ENCODE data around the gene INO80C.
"Not testable (repeated sequence)": the region's sequence is repeated elsewhere in the genome, so short reads cannot be mapped to it uniquely, and the experiment has no call there.

Gene INO80C

DNA sequence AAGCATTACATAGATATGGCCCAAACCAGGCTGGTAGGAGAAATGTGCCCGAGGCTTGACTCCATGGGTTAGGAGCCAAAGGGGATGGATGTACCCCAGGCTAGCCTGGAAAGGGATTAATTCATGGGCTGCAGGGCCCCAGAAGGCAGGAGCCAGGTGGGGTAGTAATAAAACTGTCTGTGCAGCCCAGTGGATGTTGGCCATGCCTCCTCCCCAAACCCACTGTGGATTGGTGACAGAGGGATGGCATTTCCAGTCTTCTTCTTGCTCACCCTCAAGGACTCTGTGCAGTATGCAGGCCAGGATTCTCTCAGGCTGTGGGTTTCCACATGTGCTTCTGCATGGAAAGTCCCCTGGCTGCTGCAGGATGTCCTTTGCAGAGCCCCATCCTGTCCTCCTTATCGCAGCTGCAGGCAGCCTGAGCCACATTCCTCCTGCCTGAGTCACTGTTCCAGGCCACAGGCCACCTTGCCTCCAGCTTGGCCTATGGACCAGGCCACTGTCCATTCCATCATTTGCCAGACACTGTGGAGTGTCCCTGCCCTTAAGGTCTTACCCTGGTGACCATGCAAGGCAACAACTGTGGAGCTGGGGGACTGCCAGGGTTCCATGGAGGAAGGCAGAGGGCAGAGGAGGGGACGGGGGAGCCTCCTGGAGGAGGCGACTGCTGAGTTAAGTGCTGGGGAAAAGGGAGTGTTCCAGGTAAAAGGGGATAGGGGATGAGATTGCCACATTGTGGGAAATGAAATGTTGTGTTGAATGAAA is 38.9 kb downstream of the INO80C start:
- no peak for DNase-seq (ENCODE audit: low read depth)

DNA sequence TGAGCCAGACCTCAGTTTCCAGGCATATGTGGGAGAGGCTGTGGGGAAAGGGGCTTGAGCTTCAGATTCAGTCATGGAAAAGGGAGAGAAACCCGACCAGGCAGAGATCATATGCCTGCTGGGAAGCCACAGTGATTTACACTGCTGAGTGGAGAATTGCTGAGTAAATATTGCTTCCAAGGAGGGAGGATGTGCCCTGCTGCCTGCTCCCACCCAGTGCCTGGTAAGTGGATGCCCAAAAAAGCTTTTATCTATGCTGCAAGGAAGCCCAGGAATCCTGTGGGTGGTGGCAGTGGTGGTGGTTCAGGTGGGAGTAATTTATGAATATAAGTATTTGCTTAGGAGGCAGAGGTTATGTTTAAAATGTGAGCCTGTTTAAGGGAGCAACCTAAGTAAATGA is 39.5 kb downstream of the INO80C start:
- DNase-seq (ENCODE audit: low read depth): no peak

DNA sequence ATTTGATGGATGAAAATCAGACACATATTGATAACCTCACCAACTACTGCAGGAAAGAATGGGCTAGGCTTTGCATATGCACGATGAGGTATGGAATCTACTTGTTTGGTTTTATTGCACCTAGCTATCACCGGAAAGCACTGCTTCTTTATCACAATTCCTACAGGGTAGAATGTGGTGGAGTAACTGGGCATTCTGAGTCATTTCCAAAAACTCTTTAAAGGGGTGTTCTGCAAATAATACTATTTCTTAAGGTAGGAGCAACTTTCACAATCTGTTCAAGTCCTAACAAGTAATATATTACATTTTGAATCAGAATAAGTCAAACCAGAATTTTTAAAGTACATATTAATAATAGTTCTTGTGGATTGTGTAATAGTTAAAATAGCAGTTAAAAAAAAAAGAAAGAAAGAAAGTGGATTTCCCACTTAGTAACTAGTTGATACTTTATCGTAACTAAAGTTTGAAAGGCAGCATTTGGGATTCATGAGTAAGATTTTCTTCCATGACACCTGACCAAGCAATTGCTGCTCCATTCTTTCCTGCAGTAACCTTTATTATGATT is 40.5 kb downstream of the INO80C start:
- DNase-seq (ENCODE audit: low read depth): no peak

DNA sequence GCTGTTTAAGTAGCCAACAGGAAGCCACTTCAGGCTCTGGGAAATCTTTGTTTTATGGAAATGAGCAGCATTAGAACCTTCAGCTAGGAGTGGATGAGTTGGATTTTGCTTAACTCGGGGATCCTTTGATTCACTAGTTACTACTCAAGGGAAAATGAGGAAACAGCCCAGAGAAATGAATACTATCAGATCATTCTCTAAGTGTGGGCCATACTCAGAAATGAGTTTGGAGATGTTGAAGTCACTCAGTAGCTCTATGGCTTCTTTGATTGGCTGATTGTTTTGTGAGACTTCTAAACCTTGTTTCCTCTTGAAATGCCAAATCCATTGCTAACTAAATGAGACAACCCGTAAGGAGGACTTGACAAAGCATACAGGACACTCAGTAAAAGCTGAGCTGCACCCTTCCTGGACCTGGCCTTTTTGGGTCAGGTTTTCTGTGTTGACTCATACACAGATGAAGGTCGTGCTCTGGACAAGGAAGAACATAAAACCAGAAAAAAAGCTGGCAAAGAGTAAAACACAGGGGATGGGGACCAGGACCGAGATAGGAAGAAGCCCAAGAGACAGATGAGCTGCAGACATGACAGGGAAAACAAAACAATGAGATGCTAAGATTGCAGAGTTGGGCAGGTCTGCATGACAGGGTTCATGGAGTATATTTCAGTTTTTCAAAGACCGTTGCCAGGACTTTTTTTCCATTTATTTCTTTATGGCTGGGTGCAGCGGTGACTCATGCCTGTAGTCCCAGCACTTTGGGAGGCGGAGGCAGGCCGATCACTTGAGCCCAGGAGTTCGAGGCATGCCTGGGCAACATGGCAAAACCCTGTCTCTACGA is 41.6 kb downstream of the INO80C start:
- no peak for DNase-seq (ENCODE audit: low read depth)

DNA sequence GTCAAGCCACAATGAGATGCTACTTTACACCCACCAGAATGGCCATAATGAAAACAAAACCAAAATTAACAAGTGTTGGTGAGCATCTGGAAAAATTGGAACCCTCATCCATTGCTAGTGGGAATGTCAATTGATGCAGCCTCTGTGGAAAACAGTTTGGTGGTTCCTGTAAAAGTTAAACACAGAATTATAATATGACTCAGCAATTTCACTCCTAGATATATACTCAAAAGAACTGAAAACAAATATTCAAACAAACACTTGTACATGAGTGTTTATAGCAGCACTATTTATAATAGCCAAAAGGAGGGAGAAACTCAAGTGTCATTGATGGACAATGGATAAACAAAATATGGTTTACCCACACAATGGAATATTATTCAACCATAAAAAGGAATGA is 43.0 kb downstream of the INO80C start:
- DNase-seq (ENCODE audit: low read depth): no peak

DNA sequence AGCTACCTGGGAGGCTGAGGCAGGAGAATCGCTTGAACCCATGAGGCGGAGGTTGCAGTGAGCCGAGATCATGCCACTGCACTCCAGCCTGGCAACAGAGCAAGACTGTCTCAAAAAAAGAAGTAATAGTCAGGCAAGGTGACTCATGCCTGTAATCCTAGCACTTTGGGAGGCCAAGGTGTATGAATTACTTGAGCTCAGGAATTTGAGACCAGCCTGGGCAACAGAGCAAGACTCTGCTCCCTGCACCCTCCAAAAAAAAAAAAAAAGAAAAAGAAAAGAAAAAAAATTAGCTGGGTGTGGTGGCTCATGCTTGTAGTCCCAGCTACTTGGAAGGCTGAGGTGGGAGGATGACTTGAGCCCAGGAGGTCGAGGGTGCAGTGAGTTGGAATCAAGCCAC is 44.7 kb downstream of the INO80C start:
- not testable (repeated sequence) for DNase-seq (ENCODE audit: low read depth)

DNA sequence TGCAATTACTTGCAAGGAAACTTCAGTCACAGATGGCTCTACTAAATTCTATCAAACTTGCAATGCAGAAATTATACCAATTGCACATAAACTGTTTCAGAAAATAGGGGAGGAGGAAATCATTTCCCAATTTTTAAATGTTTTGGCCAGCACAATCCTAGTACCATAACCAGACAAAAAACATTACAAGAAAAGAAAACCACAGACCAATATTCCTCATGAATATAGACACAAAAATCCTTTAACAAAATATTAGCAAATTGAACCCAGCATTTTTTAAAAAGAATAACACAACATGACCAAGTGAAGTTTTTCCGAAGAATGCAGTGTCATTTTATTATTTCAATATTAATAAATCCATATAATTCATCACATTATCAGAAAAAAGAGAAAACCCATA is 45.8 kb downstream of the INO80C start:
- no peak for DNase-seq (ENCODE audit: low read depth)

DNA sequence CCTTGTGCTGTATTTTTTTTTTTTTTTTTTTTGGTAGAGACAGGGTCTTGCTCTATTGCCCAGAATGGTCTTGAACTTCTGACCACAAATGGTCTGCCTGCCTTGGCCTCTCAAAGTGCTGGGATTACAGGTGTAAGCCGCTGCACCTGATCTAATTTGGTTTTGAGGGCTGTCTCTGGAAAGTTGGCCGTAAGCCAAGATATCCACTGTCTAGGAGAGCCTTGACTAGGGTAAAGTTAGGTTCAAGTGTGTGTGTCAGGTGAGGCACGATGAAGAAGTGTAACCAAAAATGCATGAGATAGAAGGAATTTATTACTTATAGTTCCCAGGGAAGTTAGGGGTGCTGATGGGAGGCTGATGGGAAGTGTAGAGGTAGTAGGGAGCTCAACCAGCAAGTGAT is 46.7 kb downstream of the INO80C start:
- DNase-seq (ENCODE audit: low read depth): no peak

DNA sequence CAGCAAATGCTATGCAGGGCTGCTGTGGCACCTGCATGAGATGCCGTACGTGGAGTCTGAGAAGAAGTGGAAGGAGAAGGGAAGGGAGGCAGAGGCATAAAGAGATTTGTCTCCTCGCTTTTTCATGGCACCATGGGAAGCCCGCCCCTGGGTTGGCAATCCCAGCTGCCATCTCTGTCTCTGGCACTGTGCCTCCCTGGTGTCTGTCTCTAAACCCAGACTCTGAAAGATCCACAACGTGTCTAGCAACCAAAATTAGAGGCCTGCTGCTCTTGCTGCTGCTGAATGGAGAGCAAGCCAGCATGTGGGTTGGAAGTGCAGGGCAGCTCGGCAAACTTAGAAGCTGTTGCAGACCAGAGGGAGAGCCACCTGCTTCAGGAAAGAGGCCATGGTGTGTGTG is 53.1 kb downstream of the INO80C start:
- DNase-seq (ENCODE audit: low read depth): no peak

DNA sequence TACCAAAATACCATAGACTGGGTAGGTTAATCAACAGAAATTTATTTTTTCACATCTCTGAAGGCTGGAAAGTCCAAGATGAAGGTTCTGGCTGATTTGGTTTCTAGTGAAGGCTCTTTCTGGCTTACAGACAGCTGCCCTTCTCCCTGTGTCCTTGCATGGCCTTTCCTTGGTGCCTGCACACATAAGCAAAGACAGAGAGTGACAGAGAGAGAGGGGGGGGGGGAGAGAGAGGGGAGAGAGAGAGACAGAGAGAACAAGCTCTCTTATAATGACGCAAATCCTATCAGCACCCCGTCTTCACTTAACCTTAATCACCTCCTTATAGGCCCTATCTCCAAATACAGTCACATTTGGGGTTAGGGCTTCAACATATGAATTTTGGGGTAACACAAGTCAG is 53.9 kb downstream of the INO80C start:
- DNase-seq (ENCODE audit: low read depth): no peak

DNA sequence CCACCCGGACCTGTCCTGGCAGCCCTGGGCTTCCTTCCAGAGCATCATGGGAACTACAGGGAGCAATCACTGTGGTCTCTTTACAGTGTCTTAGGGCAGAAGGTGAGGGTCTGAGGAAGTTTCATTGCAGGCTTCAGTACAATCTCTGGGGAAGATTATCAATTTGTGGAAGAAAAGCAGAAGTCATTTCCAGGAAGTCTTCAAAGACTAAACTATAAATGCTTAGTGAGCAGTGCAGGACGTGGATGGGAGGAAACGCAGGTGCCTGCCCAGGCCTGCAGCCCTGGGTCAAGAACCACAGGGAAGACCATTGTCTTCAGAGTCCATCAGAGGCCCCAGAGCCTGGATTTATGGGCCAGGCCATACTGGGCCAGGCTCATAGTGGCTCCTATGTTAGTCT is 54.3 kb downstream of the INO80C start:
- DNase-seq (ENCODE audit: low read depth): no peak

DNA sequence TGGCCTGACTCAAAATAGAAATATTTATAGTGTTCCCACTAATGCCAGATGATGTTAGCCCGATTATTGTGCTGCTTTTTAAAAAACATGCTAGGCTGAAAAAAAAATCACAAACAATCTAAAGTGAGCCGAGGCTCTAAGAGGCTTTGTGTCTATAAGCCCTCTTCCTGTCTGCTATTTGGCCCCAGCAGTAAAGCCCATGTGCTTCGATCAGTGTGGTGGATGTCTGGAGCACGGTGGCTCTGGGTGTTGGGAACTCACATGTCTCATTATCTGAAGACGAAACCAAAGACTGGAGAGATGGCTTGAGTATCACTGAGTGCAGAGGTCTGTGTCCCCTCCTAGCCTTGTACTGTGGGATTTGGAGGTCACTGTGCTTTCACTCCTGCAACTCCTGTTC is 55.1 kb downstream of the INO80C start:
- DNase-seq (ENCODE audit: low read depth): no peak

DNA sequence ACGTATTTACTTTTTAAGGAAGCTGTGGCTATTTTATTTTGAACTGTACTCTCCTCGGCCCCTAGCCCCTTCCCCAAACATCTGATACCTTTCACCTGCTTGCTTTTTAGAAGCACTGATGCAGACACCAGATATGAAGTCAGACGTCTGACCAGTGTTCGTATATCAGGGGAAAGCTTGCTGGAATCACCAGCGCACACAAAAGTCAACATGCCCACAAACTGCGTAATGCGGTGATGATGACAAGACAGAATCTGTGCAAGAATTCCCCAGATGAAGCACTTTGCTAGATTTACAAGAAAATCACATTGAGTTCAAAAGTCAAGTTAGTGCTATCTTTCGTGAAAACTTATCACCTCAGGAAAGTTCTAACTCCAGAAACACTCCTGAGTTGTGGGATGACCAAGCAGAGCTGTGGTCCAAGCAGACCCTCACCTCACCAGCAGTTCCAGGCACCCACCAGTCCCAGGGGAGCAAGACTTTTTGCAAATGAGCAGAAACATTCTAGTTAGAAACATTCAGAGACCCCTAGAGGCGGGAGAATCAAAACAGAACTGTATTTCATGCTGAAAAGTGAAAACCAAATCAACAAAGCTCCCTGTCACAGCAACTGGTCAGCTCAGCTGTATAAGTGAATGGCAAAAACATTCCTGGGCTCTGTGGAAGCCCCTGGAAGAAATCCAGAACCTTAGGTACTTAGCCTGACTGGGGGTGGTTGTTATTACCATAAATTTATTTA is 55.7 kb downstream of the INO80C start:
- no peak for DNase-seq (ENCODE audit: low read depth)

DNA sequence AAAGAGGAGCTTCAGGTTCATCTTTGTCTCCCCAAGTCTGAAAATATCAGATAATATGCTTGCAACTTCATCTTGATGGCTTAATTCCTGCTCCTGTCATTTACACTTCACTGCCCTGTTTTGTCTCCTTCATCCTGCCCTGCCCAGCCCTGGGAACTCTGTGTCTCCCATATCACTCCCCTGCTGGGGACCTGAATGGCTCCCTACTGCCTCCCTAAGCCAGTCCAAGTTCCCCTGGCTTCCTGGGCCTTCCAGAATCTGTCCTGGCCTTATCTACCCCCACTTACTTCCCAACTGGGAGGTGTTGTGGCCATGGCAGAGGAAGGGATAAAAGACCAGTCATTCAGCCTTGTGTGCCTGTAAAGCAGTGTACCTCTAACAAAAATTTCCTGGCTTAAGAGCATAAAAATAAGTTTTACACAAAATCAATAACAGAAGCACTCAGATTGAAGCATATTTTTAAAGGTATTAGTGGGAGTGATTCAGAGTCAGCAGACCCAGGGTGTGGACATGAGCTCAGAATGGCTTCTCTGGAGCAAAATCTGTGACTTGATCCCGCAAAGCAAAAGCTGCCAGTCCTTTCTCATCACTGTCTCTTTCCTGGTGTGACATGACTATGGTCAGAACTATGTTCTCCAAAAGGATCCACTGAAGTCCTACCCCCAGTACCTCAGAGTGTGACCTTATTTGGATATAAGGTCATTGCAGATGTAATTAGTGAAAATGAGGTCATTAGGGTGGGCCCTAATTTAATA is 59.1 kb downstream of the INO80C start:
- DNase-seq (ENCODE audit: low read depth): no peak

DNA sequence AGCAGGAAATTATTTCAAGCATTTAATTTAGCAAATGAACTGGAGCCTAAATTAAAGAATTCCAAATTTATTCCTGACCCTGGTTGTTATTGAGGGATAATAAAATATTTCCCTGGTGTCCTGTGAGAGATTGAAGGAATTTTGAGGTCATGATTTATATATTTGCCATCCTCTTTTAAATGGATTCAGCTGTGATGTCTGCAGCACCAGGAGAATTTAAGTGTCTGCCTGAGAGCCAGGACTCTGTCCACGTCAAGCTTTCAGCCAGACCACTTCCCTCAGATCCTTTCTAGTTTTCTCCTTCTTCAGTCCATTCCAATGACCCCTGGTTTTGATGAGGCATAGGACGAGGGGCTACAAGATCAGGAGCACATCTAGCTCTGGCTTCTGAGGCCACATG is 59.9 kb downstream of the INO80C start:
- no peak for DNase-seq (ENCODE audit: low read depth)

DNA sequence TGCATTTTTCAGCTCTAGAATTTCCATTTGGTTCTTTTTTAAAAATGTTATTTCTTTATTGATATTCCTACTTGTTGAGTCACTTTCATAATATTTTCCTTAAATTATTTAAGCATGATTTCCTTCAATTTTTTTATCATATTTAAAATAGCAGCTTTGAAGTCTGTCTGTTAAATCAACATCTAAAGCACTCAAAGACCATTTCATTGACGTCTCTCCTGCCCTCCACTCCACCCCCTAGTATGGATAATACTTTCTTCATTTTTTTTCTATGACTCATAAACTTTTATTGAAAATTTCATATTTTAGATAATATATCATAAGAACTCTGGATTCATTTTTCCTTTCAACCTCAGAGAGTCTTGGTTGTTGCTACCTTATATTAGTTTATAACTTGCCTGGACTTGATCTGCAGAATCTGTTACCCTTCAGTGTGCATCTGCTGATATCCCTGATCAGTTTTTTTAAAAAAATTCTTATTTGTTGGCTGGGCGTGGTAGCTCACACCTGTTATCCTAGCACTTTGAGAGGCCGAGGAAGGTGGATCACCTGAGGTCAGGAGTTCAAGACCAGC is 61.6 kb downstream of the INO80C start:
- no peak for DNase-seq (ENCODE audit: low read depth)

DNA sequence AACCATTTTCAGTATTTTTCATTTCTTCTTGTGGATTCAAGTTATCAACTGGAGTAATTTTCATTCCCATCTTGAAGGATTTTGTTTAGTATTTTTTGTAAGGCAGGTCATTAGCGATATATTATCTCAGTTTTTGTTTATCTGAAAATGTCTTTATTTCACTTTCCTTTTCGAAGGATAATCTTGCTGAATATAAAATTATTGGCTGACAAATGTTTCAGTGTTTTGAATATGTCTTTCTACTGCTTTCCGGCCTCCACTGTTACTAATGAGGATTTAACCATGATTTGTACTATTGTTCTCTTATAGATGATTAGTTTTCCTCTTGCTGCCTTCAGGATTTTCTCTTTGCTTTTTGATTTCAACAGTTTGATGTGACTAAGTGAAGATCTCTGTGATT is 62.4 kb downstream of the INO80C start:
- DNase-seq (ENCODE audit: low read depth): no peak

DNA sequence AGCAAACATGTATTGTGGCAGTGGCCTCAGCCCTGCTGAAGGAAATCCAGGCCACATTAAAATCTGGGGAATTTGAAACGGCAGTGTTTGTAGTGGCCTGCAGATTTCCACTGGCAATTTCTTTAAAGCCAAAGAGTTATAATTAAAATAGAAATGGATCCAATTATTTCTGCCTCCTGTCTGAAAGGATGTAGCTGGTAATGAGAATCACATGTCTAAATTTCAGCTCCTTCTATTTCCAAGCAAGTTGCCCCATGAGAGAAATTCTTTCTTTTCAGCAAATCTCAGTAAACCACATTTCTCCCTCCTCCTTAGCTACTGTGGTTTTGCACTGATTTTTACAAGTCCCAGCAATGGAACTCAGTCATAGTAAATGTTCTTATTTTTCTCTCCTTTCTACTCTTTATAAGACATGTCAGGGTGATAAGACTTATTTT is 65.2 kb downstream of the INO80C start:
- no peak for DNase-seq (ENCODE audit: low read depth)

DNA sequence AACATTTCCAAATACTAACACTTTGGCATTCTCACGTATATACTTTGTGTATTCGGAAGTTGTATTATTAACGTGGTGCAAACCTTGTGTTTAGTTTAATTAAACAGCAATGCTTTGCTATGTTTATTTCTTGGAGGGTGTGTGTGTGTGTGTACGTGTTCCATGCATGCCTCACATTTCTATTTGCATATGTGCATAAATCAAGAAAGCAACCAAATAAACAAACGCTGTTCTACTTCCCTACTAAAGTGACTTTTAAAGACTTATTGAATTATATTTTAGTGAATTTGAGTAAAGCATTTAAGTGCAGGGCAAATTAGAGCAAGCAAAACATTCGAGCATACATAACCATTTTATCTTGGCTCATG is 66.4 kb downstream of the INO80C start:
- DNase-seq (ENCODE audit: low read depth): no peak

DNA sequence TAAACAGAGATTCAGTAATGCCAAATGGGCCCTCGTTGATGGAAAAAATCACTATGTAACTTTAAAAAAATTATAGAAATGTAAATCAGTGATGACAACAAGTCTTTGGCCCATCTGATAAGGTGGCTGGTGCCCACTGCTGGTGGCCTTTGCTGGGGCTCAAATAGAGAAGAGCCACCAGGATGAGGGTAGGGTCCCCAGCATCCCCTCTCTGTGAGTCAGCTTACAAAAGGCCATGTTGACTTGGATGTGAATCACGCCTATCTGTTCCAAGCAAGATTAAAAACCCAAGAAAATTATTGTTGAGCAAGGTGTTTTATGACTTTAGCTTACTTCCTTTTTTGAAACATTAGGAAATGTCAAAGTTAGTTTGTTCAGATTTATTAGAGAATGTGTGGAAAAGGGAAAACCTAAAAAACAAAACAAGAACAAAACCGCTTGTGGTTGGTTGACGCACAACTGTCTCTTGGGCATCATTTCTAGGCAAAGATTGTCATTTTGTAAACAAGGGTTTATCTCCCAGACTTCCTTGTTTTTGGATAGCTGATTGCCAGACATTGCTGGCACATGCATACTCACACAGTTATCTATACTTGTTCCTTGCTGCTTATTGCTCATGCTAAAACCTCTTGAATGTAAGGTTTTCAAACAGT is 66.9 kb downstream of the INO80C start:
- no peak for DNase-seq (ENCODE audit: low read depth)

DNA sequence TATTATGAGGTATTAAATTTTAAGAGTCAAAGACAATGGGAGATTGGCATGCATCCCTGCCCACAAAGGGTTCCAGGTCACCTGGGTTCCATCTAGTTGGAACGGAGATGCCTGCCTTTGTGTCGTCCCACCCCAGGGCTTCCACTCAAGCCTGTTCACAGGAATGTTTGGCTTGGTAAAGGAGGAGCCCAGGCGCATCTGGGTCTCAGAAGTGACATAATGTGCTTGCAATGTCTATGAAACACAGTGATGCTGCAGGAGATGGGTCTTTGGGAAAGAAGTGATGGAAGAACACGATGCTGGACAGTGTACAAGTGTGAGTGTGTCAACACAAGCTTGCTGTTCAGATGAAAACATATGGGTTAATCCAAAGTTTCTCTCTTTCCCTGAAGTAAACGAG is 71.0 kb downstream of the INO80C start:
- no peak for DNase-seq (ENCODE audit: low read depth)
